ENCODE data around the gene KLHDC8A.

KLHDC8A gene

DNA sequence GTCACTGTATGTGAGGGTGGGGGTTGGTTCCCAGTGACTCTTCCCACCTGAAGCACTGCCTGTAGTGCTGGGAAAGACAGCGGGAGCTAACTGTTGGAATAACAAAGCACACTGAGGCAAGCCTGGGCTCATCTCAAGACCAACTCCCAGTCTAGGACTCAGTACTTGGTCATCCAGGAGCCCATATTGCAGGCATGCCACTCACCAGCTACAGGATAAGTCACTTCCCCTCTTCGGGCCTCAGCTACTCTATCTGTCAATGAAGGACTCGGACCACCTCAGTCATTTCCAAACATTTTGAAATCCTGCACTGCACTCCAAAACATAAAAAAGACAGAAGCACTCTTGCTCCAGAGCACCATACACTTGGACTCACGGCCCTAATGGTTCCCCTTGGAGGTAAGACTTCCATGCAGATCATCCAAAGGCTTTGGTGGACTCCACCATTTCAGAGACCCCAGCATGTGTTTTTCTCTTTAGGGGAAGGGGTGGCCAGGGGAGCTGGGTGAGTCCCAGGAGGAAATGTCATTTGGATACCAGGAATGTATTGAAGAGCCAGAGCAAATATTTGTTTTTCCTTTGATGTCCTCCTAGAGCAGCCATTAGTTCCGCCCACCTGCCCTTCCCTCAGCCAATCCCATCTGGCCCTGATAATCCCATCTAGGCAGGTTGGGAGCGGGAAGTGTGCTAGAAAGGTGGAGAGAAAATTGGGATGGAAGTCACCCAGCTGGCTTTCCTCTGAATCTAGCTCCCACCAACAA is 38.3 kb downstream of the KLHDC8A start:
- peak; percentile 60 for DNase-seq (ENCODE audit: low spot score)

DNA sequence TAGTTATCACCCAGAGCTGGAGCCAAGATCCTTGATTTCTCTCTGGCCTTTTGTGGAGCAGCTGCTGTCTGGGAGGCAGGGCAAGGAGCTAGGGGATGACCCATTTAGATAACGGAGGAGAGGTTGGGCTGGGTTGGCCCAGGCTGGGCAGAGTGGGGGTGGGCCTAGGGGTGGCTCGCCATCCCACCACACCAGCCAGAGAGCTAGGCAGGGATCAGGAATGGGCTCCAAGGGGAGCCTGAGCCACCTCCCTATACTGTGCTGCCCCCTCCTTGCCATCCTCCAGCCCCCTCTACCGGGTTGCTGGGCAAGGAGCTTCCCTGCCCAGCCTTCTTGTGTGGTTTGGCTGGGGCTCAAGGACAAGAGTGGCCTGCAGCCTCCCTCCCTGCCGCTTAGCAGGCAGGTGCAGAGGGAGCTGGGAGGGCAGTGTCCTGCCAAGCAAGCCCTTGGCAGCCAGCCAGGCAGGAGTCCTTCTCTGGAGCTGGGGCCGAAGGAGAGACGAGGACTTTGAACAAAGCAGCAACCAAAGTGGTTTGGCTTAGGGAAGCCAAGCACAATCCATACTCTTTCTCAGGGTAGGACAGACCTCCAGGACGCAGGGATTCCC is 39.3 kb downstream of the KLHDC8A start:
- peak; percentile 83 for DNase-seq (ENCODE audit: low spot score)

DNA sequence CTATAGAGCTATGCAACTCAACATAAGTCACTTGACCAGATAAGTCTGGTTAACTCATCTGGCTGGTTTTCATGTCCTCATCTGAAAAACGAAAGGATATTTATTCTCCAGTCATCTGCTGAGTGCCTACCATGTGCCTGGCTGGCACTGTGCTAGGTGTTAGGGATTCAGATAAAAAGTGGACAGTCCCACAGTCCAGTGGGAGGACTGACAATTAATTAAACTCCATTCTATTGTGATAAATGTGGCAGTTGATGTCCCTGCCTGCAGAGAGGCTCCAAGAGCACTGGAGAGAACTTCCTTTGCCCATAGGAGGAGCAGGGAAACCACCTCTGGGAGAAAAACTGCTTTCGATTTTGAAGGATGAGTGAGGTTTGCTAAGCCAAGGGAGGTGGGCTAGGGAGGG is 40.6 kb downstream of the KLHDC8A start:
- peak; percentile 58 for DNase-seq (ENCODE audit: low spot score)

DNA sequence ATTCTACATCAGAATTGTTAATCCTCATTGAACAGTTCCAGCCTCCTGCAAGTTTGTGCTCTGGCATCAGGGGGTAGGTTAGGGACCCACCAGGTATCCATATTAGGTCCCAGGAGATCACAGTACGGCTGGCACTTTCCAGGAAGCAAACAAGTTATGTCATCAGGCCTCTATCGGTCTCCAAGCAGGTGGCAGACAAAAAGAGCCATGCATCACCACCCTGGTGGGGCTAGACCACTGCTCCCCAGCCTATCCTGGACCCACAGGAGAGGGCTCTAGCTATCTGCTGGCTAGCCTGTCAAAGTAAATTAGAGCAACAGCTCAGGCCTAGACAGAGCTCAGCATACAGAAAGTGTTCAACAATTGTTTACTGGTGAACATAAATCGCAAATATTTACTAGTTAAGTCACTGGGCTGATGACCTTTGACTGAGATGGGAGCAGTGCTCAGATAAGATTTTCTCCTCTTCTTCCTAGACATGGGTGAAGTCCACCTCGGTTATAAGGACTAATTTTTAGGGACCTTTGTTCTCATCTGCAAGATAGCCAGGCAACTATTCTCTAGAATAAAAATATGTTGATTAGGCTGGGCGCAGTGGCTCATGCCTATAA is 41.6 kb downstream of the KLHDC8A start:
- DNase-seq (ENCODE audit: low spot score), result peak; percentile 42

DNA sequence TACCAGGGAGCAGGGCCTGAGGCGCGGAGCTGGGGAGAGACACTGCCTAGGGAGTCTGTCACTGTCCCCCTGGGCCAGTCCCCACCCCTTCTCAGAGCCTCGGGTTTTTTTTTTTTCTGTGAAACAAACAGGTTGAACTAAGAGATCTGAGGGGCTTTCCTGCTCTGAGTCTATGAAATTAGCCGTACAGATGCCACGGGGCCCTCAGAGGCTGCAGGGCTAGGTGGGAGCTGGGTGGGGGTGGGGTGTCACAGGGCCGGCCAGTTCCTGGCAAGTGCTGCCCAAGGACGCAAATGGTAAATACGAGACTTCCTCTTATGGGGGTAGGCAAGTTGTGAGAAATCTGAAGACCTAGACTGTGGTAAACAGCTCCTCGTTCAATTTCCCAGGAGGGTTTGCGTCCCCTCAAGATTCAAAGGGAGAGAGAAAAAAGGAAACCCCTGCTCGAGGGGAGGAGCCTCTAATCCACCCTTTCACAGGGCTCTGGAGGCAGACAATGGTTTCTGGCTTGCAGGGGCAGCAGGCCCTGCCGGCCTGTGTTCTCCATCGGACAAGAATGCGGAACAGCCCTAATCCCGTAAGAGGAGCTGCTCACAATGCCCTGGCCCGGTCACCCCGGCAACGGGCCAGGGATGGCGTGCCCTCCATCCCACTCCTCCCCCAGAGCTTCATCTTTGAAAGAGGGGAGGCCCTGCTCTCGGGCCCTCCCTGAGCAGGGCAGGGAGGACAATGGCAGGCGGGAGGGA is 43.0 kb downstream of the KLHDC8A start:
- peak; percentile 80 for DNase-seq (ENCODE audit: low spot score)

DNA sequence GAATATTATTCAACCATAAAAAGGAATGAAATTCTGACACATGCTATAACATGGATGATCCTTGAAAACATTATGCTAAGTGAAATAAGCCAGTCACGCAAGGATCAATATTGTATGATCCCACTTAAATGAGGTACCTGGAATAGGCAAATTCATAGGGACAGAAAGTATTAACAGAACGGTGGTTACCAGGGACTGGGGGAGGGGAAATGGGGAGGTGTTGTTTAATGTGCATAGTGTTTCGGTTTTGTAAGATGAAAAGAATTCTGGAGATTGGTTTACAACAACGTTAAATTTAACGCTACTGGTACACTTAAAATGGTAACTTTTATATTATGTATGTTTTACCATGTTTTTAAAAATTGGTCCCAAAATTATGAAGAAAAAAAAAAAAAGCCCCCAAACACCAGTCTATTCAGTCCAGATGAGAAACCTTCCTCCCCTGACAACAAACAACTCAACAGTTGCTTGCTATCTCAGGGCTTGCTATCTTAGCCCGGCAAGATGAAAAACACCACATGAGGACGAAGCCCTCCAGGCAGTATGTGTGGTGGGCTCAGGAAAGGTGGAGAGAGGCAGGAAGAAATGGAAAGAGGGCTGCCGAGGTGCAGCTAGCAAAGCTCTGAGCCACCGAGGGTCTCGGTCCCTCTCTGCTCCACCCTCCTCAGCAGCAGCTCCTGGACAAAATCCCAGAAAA is 43.7 kb downstream of the KLHDC8A start:
- no peak for DNase-seq (ENCODE audit: low spot score)

DNA sequence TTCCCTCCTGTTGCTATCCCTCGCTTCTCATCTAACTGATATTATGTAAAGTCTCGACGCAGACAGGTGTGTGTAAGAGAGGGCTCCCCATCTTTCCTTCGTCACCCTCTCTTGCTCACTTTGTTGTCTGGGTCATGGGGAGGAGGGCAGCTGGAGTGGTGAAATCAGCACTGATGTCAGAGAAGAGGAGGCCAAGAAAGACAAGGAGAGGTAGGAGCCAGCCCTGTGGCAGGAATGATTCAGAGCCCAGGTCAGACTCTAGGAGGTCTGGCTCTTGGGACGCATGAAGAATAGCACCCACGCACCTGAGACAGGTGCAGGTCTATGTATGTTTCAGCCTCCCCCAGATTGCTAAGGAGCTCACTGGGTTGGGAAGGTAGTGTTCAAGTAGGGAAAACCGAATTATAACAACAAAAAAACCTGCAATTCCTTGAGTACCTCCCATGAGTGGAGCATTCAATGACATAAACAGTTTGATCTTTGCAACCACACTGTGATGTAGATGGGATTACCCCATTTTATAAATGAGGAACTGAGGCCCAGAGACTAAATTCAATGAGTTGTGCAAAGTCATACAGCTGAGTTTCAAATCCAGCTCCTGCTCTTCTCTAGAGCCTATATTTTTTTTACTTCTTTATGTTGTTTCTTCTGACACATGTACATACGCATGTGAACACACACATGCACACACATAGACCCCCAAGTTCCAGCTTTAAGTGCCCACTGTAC is 45.6 kb downstream of the KLHDC8A start:
- DNase-seq (ENCODE audit: low spot score), result peak; percentile 36

DNA sequence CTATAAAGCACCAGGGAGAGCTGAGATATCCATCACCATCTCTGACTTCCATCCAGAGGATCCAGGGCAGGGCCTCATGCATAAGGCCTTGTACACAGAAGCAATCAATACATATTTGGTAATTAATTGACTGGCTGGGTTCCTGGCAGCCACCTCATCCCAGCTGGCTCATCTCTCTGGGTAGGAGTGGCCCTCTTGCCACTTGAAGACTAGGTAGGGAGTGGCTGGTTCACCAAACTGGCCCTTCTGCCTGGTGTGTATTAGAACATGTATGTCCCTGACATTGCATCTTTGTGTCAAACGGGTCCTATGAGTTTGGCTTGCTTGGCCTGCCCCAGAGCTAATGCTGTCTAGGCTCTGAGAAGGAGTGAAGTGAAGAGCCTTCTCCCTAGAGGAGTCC is 47.0 kb downstream of the KLHDC8A start:
- peak; percentile 36 for DNase-seq (ENCODE audit: low spot score)

DNA sequence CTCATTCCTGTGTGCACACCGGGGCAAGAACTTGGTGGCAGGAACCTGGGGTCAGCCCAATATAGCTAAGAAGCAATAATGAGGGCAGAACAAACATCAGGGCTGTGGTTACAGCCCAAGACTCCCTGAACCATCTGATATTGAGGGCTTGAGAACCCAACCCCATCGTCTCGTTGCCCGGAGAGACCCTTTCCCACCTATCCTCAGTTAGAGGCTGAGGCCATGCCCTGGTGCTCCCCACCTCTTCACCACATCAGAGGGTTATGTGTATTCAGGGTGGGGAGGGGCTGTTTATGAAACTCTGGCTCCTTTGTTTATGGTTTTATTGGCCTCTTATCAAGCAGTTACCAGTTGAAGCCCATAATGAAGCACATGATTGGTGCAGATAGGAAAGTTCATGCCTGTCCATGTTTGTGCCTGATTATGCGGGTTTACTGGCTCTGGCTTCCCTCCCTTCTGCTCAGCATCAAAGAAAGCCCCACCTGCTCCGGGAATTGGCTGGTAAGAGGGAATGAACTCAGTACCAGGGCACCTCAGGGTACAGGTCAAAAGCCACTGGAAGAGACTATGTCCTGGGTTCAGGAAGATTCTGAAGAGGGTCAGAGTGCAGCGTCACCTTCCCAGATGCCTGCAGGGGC is 49.7 kb downstream of the KLHDC8A start:
- DNase-seq (ENCODE audit: low spot score), result no peak

DNA sequence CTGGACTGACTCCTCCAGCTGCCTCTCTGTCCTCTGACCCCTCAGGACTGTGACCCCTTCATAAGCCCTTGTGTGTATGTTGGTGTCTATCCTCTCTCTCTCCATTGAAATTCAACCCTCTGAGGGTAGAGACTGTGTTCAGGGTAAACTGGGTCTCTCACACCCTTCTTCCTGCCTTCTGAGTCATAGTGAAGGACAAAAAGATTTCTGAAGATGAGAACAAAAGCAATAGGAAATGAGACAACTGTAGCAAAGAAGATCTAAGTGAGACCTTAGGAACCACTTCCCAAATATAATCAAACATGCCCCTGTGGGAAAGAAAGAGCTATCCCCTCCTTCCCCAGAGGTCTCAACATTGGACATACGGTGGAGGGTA is 52.0 kb downstream of the KLHDC8A start:
- no peak for DNase-seq (ENCODE audit: low spot score)

DNA sequence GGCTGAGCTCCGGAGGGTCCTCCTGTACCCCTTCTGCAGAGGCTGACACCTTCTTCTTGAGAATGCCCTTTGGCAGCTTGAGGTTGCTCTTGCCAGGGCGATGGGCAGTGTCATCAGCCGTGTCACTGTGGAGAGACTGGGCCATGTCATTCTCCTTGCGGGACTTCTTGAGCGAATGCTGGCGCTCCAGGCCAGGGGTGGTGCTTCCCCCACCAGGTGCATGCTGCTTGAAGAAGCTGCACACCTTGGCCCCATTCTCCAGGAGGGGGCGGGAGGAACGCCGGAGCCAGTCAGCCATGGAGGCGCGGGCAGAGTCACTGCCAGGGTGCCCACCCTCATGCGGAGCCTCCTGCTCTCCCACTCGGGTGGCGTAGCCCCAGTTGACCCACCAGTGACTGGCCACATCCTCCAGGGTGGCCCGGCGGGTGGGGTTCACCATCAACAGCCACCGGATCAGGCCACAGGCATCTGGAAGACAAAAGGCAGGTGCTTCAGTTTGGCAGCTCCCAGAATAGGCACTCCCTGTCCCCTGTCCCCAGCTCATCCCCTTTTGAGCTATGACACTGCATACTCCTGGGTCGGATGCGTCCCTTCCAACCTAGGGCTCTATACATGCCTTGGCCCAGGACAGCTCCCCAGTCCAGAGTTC is 52.6 kb downstream of the KLHDC8A start:
- no peak for DNase-seq (ENCODE audit: low spot score)

DNA sequence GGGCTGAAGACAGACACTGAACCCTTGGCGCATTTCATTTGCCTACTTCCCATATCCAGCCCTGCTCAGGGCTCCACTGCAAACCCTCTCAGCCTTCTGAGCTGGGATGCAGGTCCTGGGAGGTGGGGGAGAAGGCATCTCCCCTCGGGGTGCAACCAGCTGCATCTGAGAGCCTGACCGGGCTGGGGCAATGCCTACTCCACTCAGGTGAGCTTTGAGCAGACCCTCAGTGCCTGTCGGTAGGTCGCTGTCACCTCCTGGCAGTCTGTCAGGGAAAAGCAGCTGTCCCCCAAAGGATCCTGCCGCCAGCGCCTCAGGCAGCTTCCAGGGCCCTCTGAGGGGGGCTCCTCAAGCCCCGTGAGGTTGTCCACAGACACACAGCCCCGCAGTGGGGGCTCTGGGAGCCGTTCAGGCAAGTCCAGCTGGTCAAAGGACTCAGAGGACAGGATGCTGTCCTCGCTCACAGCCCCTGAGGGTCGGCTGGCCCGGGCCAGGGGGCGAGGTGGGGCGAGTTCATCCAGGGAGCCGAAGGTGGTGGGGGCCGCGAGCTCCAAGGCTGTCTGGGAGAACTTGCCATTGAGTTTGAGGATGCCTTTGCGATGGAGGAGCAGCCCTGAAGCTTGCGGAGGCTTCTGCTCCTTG is 53.4 kb downstream of the KLHDC8A start:
- DNase-seq (ENCODE audit: low spot score), result no peak

DNA sequence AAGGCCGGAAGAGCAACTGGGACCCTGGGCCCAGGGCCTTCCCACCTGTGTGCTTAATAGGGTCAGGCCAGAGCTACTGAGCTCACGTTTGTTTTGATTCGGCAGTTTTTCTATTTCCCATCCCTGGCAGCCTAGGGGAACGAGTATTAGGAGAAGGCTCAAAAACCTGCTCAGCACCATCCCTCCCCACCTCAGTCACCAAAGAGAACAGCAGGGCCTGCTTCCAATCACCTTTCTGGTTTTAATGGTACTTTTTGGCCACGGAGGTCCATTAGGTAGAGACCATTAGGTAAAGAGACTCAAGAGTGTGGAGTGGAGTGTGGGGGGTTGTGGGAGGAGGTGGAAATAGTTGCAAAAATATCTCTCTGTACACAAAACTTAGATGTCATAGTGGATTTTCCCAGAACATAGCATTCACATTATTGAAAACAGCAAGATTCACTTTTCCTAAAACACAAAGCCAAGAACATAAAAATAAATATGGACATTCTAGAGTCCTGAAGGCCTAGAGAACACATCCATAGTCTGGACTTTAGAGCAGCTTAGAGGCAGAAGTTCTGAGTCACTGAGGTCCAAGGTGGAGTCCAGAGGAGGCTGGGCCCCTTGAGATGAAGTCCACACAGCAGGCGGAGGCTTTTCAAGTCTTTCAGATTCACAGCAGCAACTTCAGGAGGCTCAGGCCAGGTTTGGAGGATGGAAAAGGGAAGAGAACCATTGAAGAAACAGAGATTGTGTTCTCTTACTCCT is 54.7 kb downstream of the KLHDC8A start:
- DNase-seq (ENCODE audit: low spot score), result peak; percentile 61

DNA sequence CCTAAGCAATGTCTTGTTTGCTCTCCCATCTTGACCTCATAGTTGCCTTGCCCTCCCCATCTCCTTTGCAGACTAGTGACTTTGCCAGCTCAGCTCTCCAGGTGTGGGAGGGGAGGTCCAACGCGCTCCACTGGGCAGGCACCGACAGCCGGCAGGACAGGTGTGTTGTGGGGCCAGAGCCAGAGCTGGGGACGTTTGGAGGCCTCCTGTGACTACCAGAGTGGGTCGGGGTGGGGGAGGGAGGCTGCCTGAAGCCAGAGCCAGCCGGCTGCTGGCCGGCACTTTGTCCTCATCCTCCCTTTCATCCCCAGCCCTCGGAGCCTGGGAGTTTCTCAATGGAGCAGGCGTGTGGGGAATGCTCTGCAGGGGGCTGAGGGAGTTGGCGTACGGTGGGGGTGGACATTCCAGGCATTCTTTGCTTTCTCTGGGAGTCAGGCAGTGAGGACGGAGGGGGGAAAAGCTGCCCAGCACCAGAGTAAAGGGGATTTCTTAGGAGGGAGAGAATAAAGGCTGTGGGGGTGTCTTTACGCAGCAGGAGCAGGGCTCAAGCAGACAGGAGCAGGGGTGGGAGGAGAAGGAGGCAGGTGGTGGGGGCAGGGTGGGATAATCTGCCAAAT is 55.4 kb downstream of the KLHDC8A start:
- DNase-seq (ENCODE audit: low spot score), result peak; percentile 97

DNA sequence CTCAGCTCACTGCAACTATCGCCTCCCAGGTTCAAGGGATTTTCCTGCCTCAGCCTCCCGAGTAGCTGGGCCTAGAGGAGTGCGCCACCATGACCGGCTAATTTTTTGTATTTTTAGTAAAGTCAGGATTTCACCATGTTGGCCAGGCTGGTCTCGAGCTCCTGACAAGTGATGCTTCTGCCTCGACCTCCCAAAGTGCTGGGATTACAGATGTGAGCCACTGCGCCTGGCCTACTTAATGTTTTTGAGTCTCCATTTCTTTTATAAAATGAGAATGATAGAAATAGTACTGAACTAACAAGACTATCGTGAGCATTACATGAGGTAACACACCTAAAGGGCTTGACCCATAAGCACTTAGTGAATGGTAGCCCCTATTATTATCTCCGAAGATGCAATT is 56.6 kb downstream of the KLHDC8A start:
- DNase-seq (ENCODE audit: low spot score), result no peak

DNA sequence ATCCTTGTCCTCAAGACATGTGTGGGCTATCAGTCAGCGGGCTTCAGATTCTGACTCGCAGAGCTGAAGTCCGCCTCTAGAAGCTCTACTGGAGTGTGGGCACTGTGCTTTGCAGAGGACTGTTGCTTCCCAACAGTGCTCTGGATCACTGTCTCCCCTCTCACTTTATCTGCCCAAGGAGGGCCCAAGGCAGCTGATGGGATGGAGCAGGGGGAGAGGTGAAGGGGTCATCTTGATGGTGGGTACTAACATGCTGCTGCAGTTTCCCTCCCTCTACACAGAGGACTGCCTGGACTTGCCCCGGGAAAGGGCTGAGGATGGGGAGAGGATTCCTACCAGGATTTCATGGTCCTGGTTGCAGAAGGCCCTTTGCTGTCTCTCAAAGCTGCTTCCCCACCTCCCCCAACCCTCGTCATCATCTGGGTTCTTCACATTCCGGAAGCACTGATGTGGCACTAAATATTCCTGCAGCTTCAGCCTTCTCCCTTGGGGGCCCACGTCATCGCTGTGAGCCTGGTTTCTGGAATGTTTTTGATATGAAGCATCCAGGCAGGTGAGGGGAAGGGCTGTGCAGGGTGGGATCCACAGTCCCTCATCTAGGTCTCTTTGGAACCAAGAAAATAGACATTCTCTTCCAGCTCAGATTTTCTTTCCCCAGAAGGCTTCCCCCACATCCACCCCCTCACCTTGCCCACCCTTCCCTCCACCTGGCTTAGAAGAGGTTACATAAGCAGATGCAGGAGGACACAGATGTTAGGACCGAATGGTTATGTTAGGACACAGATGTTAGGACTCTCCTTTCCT is 58.3 kb downstream of the KLHDC8A start:
- peak; percentile 99 for DNase-seq (ENCODE audit: low spot score)

DNA sequence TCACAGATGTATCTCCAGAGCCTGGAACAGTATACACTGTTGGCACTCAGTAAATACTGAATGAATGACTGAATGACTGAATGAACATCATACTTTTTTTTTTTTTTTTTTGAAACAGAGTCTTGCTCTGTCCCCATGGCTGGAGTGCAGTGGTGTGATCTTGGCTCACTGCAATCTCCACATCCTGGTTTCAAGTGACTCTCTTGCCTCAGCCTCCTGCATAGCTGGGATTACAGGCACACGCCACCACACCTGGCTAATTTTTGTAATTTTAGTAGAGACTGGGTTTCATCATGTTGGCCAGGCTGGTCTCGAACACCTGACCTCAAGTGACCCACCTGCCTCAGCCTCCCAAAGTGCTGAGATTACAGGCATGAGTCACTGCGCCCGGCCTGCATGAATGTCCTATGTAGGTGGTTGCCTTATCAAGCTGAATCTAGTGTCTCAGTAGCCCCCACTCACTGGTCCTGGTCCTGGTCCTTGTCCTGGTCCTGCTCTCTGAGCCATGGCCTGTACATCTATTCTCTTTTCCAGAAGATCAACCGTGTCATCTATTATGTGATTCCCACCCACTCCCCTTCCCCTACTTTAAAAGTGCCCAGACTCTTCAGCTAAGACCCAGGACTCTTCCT is 59.1 kb downstream of the KLHDC8A start:
- DNase-seq (ENCODE audit: low spot score), result peak; percentile 81
